Memory B cell (primary cell): Measurements from ENCODE around the gene C1QTNF6.
A peak's percentile ranks its signal among the peaks of the same experiment; 100 is the strongest.

Experiments
- ATAC-seq: fragments of 150-1000 bp; cut with Tn5 transposase; 2 replicates; pipeline ENCODE4 v1.10.0; 2021; ENCODE audit warnings: low read depth, mild to moderate bottlenecking, moderate library complexity
- DNase-seq, 2 donors: peaks; one replicate each; pipeline ENCODE4 v3.0.0; 2022; ENCODE audit warnings: low spot score in 2 of 2
- H3K27ac Mint-ChIP-seq: one replicate; pipeline ENCODE4 v1.8.0; 2022; ENCODE audit warnings: mild to moderate bottlenecking, moderate library complexity, mixed read lengths
- H3K27me3 Mint-ChIP-seq: one replicate; pipeline ENCODE4 v1.8.0; 2022; ENCODE audit warnings: mixed read lengths
- H3K36me3 Mint-ChIP-seq: one replicate; pipeline ENCODE4 v1.8.0; 2022; ENCODE audit warnings: mild to moderate bottlenecking, mixed read lengths
- H3K4me1 Mint-ChIP-seq: one replicate; pipeline ENCODE4 v1.8.0; 2022; ENCODE audit warnings: mixed read lengths
- H3K4me3 Mint-ChIP-seq: one replicate; pipeline ENCODE4 v1.8.0; 2022; ENCODE audit warnings: mild to moderate bottlenecking, moderate library complexity, mixed read lengths
- H3K9me3 Mint-ChIP-seq: one replicate; pipeline ENCODE4 v1.8.0; 2022; ENCODE audit warnings: mixed read lengths

The C1QTNF6 gene

GRCh38 chr22:37228106-37229011 lies 40.3 kb upstream of the C1QTNF6 start:
- Mint-ChIP-seq H3K27me3 (no peaks in the 10 kb centered on the region), H3K27ac (peak overlapping the region; percentile 85), H3K4me1 (peaks cover 85% of the 10 kb centered on the region), H3K4me3 (peak overlapping the region; percentile 58), H3K9me3 (no peaks in the 10 kb centered on the region), H3K36me3 (peaks cover 41% of the 10 kb centered on the region)
- DNase-seq: no peak
- ATAC-seq: no peak

DNA sequence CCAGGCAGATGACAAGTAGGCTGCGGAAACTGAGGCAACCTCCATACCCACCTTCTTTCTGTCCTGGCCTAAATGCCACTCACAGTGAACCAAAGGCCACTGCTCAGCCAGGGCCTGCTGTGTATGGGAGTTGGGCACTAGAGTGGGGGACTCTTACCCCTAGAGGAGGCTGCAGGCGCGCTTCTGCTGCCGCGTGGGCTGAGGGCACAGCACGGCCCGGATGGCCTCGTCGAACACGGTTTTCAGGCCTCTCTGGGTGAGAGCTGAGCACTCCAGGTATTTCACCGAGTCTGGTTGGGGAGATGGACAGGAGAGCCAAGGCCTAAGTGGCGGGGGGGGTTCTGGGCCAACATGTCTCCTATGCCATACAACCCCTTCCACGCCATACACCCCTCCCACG lies 38.5 kb upstream of the C1QTNF6 start:
- H3K27ac Mint-ChIP-seq: peak overlapping the region; percentile 97
- no peak overlapping the region for H3K4me3 Mint-ChIP-seq
- ATAC-seq (no peak), DNase-seq (no peak)
- H3K4me1 Mint-ChIP-seq: peaks cover 83% of the 10 kb centered on the region
- H3K27me3 Mint-ChIP-seq: no peaks in the 10 kb centered on the region
- peaks cover 40% of the 10 kb centered on the region for H3K36me3 Mint-ChIP-seq
- peaks cover under 1% of the 10 kb centered on the region for H3K9me3 Mint-ChIP-seq

GRCh38 chr22:37226087-37226486 lies 38.0 kb upstream of the C1QTNF6 start:
- DNase-seq (no peak), ATAC-seq (no peak)
- Mint-ChIP-seq H3K4me3 (no peak overlapping the region), H3K9me3 (peaks cover 2% of the 10 kb centered on the region), H3K4me1 (peaks cover 82% of the 10 kb centered on the region), H3K36me3 (peaks cover 38% of the 10 kb centered on the region), H3K27ac (peak overlapping the region; percentile 97), H3K27me3 (no peaks in the 10 kb centered on the region)

DNA sequence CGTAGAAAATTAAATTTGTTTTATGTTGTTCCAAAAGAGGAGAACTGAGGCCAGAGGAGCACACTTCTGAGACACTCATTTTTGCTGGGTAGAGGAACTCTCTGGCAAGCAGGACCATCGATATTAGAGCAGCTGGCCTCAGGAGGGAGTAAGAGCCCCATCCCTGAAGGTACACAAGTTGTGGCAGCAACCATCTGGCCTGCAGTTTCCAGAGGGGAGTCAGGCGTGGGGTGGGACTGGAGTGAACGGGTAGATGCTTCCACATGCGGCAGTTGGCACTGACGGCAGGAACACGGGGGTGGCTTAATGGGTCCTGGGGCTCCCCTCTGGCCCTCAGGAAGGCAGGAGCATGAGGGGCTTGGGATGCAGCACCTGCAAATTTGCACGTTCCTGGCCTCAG lies 37.4 kb upstream of the C1QTNF6 start:
- peak overlapping the region; percentile 97 for H3K27ac Mint-ChIP-seq
- H3K27me3 Mint-ChIP-seq: no peaks in the 10 kb centered on the region
- peaks cover 4% of the 10 kb centered on the region for H3K9me3 Mint-ChIP-seq
- no peak for DNase-seq
- H3K36me3 Mint-ChIP-seq: peaks cover 38% of the 10 kb centered on the region
- peaks cover 82% of the 10 kb centered on the region for H3K4me1 Mint-ChIP-seq
- no peak for ATAC-seq
- no peak overlapping the region for H3K4me3 Mint-ChIP-seq

- H3K36me3 Mint-ChIP-seq: peaks cover 38% of the 10 kb centered on the region
- ATAC-seq (no peak), DNase-seq (no peak)
- H3K4me1 Mint-ChIP-seq: peaks cover 82% of the 10 kb centered on the region
- H3K27ac Mint-ChIP-seq: peak overlapping the region; percentile 97
- no peaks in the 10 kb centered on the region for H3K27me3 Mint-ChIP-seq
- no peak overlapping the region for H3K4me3 Mint-ChIP-seq
- peaks cover 4% of the 10 kb centered on the region for H3K9me3 Mint-ChIP-seq
These were observed 36.8 kb upstream of the C1QTNF6 start for GRCh38 chr22:37224757-37225420.

DNA sequence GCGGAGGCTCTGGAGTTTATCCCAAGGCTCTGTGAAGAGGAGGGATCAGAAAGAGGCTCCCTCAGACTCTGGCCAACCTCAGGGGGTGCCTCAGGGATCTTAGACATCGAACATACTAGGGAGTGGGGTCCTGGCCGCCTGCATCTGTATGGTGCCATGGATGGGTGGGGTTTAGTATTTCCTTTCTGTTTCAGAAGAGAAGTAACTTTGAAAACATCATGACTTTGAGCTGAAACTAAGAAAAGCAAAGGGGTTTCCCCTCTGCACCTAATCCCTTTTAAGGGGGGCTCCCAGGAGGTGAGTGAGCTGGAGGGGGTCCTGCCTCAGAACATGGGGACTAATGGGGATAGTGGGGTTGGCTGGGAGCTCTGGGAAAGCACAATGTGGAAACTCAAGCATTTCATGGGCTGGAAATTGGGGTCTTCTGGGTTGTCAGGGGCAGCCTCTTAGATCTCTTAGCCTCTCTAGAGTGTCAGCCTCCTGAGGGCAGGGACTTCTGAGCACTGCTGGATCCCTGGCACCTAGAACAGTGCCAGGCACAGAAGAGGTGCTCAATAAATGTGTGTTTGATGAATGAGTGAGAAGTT lies 36.0 kb upstream of the C1QTNF6 start:
- H3K27me3 Mint-ChIP-seq: no peaks in the 10 kb centered on the region
- ATAC-seq (peak; percentile 76), DNase-seq (peak in 1 of 2 donors; percentile 51)
- peaks cover 4% of the 10 kb centered on the region for H3K9me3 Mint-ChIP-seq
- H3K27ac Mint-ChIP-seq: peak overlapping the region; percentile 97
- peaks cover 38% of the 10 kb centered on the region for H3K36me3 Mint-ChIP-seq
- peak overlapping the region; percentile 77 for H3K4me3 Mint-ChIP-seq
- H3K4me1 Mint-ChIP-seq: peaks cover 82% of the 10 kb centered on the region

DNA sequence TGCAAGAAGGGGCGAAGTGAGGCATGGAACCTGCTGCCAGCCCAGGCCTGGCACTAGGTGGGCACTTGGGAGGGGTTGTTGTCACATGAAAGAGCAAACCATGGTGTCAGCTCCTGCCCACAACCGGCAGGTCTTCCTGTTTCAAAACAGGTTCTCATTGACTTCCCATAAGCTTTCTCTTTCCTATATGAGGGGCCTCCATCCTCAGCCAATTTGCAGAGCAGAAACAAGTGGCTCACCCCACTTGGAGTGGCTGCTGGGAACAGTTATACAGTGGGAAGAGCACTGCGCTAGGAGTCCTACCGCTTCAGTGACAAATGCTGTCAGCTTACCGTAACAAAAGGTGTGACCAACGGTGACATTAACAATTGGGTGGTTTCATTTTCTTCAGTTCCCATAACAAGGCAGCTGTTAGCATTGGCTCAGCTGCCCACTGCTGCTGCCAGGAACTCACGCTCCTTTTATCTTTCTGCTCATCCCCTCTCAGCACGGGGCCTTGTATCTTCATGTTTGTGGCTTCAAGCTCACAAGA lies 34.5 kb upstream of the C1QTNF6 start:
- peaks cover 78% of the 10 kb centered on the region for H3K4me1 Mint-ChIP-seq
- peaks cover 28% of the 10 kb centered on the region for H3K36me3 Mint-ChIP-seq
- H3K4me3 Mint-ChIP-seq: no peak overlapping the region
- no peak for DNase-seq
- no peaks in the 10 kb centered on the region for H3K27me3 Mint-ChIP-seq
- peak overlapping the region; percentile 97 for H3K27ac Mint-ChIP-seq
- ATAC-seq: no peak
- H3K9me3 Mint-ChIP-seq: peaks cover 4% of the 10 kb centered on the region

GRCh38 chr22:37221424-37222333 lies 33.6 kb upstream of the C1QTNF6 start:
- H3K4me3 Mint-ChIP-seq: peak overlapping the region; percentile 39
- peaks cover 28% of the 10 kb centered on the region for H3K36me3 Mint-ChIP-seq
- no peak for DNase-seq
- peak overlapping the region; percentile 97 for H3K27ac Mint-ChIP-seq
- no peaks in the 10 kb centered on the region for H3K27me3 Mint-ChIP-seq
- H3K9me3 Mint-ChIP-seq: peaks cover 4% of the 10 kb centered on the region
- H3K4me1 Mint-ChIP-seq: peaks cover 73% of the 10 kb centered on the region
- ATAC-seq: no peak

- peak overlapping the region; percentile 97 for H3K27ac Mint-ChIP-seq
- ATAC-seq: no peak
- DNase-seq: no peak
- peak overlapping the region; percentile 55 for H3K4me3 Mint-ChIP-seq
- peaks cover 22% of the 10 kb centered on the region for H3K36me3 Mint-ChIP-seq
- peaks cover 70% of the 10 kb centered on the region for H3K4me1 Mint-ChIP-seq
- peaks cover 4% of the 10 kb centered on the region for H3K9me3 Mint-ChIP-seq
- no peaks in the 10 kb centered on the region for H3K27me3 Mint-ChIP-seq
These were observed 32.5 kb upstream of the C1QTNF6 start for GRCh38 chr22:37220543-37220981.

- no peak for DNase-seq
- Mint-ChIP-seq H3K36me3 (peaks cover 12% of the 10 kb centered on the region), H3K27ac (peak overlapping the region; percentile 97), H3K9me3 (peaks cover 4% of the 10 kb centered on the region), H3K27me3 (no peaks in the 10 kb centered on the region), H3K4me3 (peak overlapping the region; percentile 71), H3K4me1 (peaks cover 64% of the 10 kb centered on the region)
- ATAC-seq: no peak
These were observed 31.5 kb upstream of the C1QTNF6 start for GRCh38 chr22:37219533-37219932.

DNA sequence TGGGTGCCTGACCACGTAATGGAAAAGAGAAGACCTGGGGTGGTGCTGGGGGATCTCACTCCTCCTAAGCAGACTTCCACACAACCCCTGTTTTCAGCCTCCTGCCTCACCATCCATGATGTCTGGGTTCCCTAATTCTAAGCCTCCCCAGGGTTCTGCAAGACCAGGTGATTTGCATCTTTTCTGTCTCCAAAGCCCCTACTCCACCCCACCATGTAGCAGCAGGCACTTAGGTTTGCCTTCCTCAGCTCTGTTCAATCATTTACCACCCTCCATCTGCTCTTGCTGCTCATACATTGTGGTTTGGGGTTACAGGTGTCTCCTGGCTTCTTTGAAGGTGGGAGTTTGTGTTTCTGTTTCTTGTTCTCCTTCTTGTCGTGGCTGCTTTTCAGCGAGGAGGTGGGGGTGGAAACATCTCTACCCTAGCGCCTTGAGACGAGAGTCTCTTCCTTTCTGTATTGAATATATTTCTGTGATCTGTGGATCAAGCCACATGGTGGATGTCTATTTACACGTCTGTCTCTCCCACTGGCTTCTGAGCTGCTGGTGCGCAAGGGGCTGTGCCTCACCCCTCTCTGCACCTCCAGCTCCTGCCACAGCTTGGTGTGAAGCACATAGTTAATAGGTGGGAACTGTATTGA lies 30.8 kb upstream of the C1QTNF6 start:
- ATAC-seq (peak; percentile 93), DNase-seq (peak in 1 of 2 donors; percentile 83)
- peaks cover 8% of the 10 kb centered on the region for H3K36me3 Mint-ChIP-seq
- peaks cover 4% of the 10 kb centered on the region for H3K9me3 Mint-ChIP-seq
- H3K4me1 Mint-ChIP-seq: peaks cover 62% of the 10 kb centered on the region
- H3K27ac Mint-ChIP-seq: peak overlapping the region; percentile 97
- H3K27me3 Mint-ChIP-seq: no peaks in the 10 kb centered on the region
- H3K4me3 Mint-ChIP-seq: peak overlapping the region; percentile 71

DNA sequence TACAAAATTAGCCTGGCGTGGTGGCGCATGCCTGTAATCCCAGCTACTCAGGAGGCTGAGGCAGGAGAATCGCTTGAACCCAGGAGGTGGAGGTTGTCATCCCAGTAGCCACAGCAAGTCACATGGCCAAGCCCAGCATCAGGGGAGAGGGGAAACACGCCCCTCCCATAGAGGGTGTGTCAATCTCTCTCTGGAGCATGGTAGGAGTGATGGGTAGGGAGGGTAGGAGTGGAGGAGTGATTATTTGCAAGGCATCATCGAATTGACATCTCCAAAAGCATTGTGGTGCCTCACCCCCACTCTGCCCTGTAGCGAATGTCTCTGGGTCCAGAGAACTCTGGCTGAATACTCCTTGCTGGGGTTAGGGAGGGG lies 30.3 kb upstream of the C1QTNF6 start:
- ATAC-seq (peak; percentile 7), DNase-seq (no peak)
- peaks cover 56% of the 10 kb centered on the region for H3K4me1 Mint-ChIP-seq
- H3K9me3 Mint-ChIP-seq: peaks cover 4% of the 10 kb centered on the region
- peak overlapping the region; percentile 71 for H3K4me3 Mint-ChIP-seq
- no peaks in the 10 kb centered on the region for H3K27me3 Mint-ChIP-seq
- H3K36me3 Mint-ChIP-seq: peaks cover 8% of the 10 kb centered on the region
- peak overlapping the region; percentile 97 for H3K27ac Mint-ChIP-seq

DNA sequence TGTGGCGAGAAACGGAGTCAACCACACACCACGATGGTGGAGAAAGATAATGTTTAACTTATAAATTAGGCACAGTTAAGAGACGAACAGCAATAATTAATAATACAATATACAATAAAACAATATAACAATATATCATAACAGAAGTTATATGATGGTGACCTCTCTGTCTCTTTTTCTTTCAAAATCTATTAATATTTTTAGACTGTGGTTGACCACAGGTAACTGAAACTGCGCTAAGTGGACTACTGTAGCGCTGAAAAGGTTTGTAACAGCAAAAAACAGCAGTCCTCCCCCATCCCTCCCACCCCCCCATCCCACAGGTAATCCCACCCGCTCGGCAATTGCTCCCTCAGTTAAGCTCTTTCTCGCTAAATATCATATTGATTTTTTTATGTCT lies 27.8 kb upstream of the C1QTNF6 start:
- Mint-ChIP-seq H3K4me1 (peaks cover 44% of the 10 kb centered on the region), H3K27ac (no peak overlapping the region), H3K36me3 (peaks cover 6% of the 10 kb centered on the region), H3K4me3 (no peak overlapping the region), H3K9me3 (peaks cover 2% of the 10 kb centered on the region), H3K27me3 (no peaks in the 10 kb centered on the region)
- DNase-seq (no peak), ATAC-seq (no peak)
